ENCODE data around the gene BUD23.

BUD23 gene

DNA sequence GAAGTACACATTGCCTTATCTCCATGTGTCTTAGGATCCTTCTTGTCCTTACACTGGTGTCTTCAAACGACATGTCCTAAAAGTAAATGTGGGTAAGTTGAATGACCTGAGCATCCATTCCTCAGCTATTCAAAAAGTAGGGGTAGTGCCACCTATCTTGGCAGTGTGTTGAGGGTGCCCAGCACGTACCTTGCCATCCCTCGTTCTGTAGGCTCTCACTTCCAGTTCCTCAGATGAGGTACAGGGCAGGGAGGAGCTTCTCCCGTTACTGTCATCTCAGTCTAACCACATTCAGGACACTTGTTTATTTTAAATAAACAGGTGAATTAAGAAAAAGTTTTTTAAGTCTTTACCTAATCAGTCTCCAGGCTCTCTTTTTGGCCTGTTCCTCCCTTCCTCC is 13.0 kb downstream of the BUD23 start:
- ChIA-PET POLR2A (interaction anchor here (1.3 kb wide), 1 partner anchor 10 kb away, joined by 4 read pairs; no protein-coding TSS in a partner anchor), CTCF (interaction anchor here (1.2 to 1.9 kb wide), 5 partner anchors 9 to 89 kb away, joined by 3 to 11 read pairs (median 5); partner anchors contain the start of gene VPS37D)
- H3K4me3 ChIP-seq (ENCODE audit: low read depth, low read length): no peak overlapping the region
- TF ChIP-seq, protein P1, sequence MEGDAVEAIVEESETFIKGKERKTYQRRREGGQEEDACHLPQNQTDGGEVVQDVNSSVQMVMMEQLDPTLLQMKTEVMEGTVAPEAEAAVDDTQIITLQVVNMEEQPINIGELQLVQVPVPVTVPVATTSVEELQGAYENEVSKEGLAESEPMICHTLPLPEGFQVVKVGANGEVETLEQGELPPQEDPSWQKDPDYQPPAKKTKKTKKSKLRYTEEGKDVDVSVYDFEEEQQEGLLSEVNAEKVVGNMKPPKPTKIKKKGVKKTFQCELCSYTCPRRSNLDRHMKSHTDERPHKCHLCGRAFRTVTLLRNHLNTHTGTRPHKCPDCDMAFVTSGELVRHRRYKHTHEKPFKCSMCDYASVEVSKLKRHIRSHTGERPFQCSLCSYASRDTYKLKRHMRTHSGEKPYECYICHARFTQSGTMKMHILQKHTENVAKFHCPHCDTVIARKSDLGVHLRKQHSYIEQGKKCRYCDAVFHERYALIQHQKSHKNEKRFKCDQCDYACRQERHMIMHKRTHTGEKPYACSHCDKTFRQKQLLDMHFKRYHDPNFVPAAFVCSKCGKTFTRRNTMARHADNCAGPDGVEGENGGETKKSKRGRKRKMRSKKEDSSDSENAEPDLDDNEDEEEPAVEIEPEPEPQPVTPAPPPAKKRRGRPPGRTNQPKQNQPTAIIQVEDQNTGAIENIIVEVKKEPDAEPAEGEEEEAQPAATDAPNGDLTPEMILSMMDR (IDR thresholded peaks at IDR 0.05; ENCODE audit: insufficient read depth, low read length, missing control alignments): no peak
- DNase-seq (ENCODE audit: low read depth, low spot score): no peak

DNA sequence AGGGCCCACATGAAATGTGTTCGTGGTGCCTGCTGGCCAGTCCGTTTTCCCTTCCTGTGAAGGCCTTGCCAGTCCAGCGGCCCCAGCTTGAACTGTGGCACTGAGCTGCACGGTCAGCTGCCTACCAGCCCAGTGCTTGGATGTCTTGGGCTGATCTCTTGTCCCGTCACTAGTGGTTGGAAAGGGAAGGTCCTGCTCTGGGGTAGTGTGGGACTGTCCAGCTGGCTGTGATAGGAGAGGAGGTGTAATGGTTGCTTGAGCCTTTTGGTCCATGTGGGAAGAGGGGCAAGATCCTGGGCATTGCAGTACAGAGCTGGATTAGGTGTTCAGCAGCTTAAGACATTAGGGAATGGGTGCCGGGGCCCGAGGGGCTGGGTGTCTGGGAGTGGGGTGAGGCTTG is 15.0 kb downstream of the BUD23 start:
- POLR2A ChIA-PET: interaction anchor here (0.6 to 1.0 kb wide), 3 partner anchors 17 to 132 kb away, joined by 3 to 5 read pairs (median 4); partner anchors contain the start of gene ABHD11
- TF ChIP-seq, protein P1 (IDR thresholded peaks at IDR 0.05; ENCODE audit: insufficient read depth, low read length, missing control alignments): no peak
- no peak overlapping the region for H3K4me3 ChIP-seq (ENCODE audit: low read depth, low read length)

DNA sequence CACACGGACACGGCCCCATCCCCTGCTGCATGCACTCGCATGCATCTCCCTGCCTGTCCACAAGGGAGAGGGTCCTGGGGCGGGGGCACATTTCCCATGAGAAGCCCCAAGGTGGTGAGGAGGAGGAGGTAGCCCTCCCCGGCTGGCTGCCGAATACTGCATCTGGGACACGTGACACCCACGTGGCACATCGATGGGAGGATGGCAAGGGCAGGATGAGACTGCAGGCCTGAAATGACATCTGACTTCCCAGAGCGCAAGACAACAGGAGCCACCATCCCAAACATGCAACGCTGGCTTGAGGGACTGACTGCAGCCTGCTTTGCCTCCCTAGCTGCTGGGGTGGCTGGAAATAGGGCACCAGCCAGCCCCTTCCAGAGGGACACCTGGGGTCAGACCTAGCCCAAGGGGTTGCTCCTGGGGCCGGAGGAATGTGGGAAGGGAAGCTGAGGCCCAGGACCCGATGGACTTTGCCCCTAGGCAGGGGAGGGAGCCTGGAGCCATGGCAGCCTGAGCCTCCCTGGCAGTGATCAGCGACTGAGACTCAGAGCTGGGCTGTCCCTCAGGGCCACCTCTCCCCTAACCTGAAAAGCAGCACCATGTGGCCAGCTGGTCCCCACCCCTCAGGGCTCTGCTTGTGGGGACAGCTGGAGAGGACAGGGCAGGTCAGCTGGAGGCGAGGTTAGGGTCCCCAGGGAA is 16.1 kb downstream of the BUD23 start:
- no peak for DNase-seq (ENCODE audit: low read depth, low spot score)
- CTCF ChIA-PET: interaction anchor here (1.0 to 3.6 kb wide), 2 partner anchors 11 to 21 kb away, joined by 4 to 29 read pairs; no protein-coding TSS in a partner anchor
- POLR2A ChIA-PET: interaction anchor here (0.8 to 1.0 kb wide), 2 partner anchors 16 to 39 kb away, joined by 3 to 4 read pairs; partner anchors contain the start of gene ABHD11
- TF ChIP-seq, protein P1 (IDR thresholded peaks at IDR 0.05; ENCODE audit: insufficient read depth, low read length, missing control alignments): no peak
- no peak overlapping the region for H3K4me3 ChIP-seq (ENCODE audit: low read depth, low read length)

More for the DNA sequence above, 15.0 kb downstream of the BUD23 start:
- DNase-seq (ENCODE audit: low read depth, low spot score): no peak
- CTCF ChIA-PET: interaction anchor here (1.5 to 1.9 kb wide), 2 partner anchors 30 to 91 kb away, joined by 5 to 7 read pairs; partner anchors contain the start of gene VPS37D

DNA sequence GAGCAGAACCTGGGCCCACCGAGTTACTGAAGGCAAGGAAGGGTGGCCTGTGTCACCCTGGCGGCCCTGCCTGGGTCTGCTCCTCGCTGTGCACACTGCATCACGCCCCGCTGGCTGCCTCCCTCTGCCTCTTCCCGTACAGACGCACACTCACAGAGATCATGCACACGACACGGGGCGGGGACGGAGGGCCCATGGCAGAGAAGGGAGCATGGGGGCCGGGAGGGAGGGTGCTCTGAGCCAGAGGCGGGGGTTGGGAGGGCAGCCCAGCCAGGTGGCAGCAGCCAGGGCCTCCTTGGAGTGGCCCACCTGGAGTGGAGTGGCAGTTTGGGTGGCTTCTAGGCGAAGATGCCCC is 16.6 kb downstream of the BUD23 start:
- TF ChIP-seq, protein P1 (IDR thresholded peaks at IDR 0.05; ENCODE audit: insufficient read depth, low read length, missing control alignments): no peak
- CTCF ChIA-PET: interaction anchor here (1.0 to 3.6 kb wide), 4 partner anchors 8 to 32 kb away, joined by 4 to 29 read pairs (median 15); no protein-coding TSS in a partner anchor
- H3K4me3 ChIP-seq (ENCODE audit: low read depth, low read length): no peak overlapping the region
- DNase-seq (ENCODE audit: low read depth, low spot score): no peak
- POLR2A ChIA-PET: no interaction called here

DNA sequence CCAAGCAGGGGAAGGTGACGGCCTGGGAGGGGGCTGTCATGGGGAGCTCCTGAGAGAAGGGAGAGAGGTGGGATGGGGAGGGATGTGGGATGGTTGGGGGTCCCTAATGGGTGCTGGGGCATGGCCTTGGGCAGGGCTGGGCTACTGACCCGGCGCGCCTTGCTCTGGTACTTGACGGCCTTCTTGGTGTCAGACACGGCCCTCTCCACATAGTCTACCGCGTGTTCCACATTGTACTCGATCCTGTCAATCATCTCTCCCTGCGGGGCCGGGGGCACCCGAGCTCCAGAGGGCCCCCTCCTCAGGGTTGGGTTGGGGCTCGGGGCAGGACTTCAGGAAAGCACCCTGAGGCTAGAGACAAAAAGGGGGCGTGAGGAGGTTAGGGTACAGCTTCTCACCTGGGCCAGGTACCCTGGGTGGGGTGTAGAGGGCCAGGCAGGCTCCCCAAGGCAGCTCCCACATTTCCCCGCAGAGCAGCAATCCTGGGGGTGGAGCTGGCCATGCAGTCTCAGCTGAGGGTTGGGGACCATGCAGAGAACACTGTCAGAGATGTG is 17.3 kb downstream of the BUD23 start:
- H3K4me3 ChIP-seq (ENCODE audit: low read depth, low read length): no peak overlapping the region
- CTCF ChIA-PET: interaction anchor here (0.6 to 4.2 kb wide), 10 partner anchors 9 to 207 kb away, joined by 3 to 29 read pairs (median 4); no protein-coding TSS in a partner anchor
- DNase-seq (ENCODE audit: low read depth, low spot score): no peak
- POLR2A ChIA-PET: no interaction called here
- TF ChIP-seq, protein P1 (IDR thresholded peaks at IDR 0.05; ENCODE audit: insufficient read depth, low read length, missing control alignments): no peak
